B cell (primary cell): ENCODE measurements around the gene CHN1. TPM values are rescaled to one million over a fixed set of nuclear protein-coding genes. Genes with fewer than 3 reads are reported as not detected.

Source experiments
- ATAC-seq: fragments of 200-7000 bp; cut with Tn5 transposase; one replicate; pipeline ENCODE4 v1.10.0; 2021; ENCODE audit warnings: low read depth, mild to moderate bottlenecking, moderate number of reproducible peaks, moderate library complexity
- CTCF ChIA-PET: fragments of 350-600 bp; sonication (Branson Sonifier 250); formaldehyde crosslinking; loops from one replicate; lab custom pipeline; 2021; ENCODE audit warnings: antibody characterized with exemption, inconsistent platforms; lab: Charles Lee
- POLR2A ChIA-PET: fragments of 350-600 bp; sonication (Branson Sonifier 250); formaldehyde crosslinking; loops from one replicate; lab custom pipeline; 2021; ENCODE audit warnings: antibody characterized with exemption; lab: Charles Lee
- DNase-seq: peaks from one replicate; pipeline ENCODE4 v3.0.0; 2013
- H2AFZ ChIP-seq: 2 replicates; pipeline ENCODE4 v1.6.1; 2012; ENCODE audit warnings: mild to moderate bottlenecking, low read depth, low read length; ENCODE audit not compliant: insufficient read depth, poor library complexity, severe bottlenecking
- H3K27ac ChIP-seq, 2 donors: 1 replicate in 1 of 2; 2 replicates in 1 of 2; pipeline ENCODE4 v1.5.1; 2012 to 2013; ENCODE audit warnings: low read length in 2 of 2, mild to moderate bottlenecking in 2 of 2, moderate library complexity in 1 of 2
- H3K27me3 ChIP-seq, 4 experiments: fragments of 200-600 bp in 1 of 4; sonication (generic) in 1 of 4; replicated peaks in 1 of 4; 1 replicate in 2 of 4; 2 replicates in 2 of 4; pipeline versions ENCODE4 v1.6.1 to v1.7.0; 2013 to 2016; ENCODE audit warnings: low read length in 3 of 4, mild to moderate bottlenecking in 2 of 4, mixed read lengths in 1 of 4, moderate library complexity in 1 of 4; ENCODE audit not compliant: insufficient read depth in 4 of 4, control insufficient read depth in 3 of 4; ENCODE audit errors: control extremely low read depth in 1 of 4
- H3K36me3 ChIP-seq, 2 experiments: replicated peaks in 1 of 2; 1 replicate in 1 of 2; 2 replicates in 1 of 2; pipeline versions ENCODE4 v1.6.1 to v1.7.1; 2013; ENCODE audit warnings: low read length in 1 of 2; ENCODE audit not compliant: insufficient read depth in 2 of 2, control insufficient read depth in 1 of 2; ENCODE audit errors: control extremely low read depth in 1 of 2, extremely low read depth in 1 of 2
- H3K4me1 ChIP-seq, 2 donors: fragments of 200-600 bp in 1 of 2; sonication (generic) in 1 of 2; 1 replicate in 1 of 2; 2 replicates in 1 of 2; pipeline versions ENCODE4 v1.5.1 to v1.6.1; 2013 to 2017; ENCODE audit warnings: low read length in 2 of 2; ENCODE audit not compliant: control insufficient read depth in 2 of 2, insufficient read depth in 2 of 2
- H3K4me2 ChIP-seq: replicated peaks from 2 replicates; pipeline ENCODE3; 2012; ENCODE audit warnings: mild to moderate bottlenecking, low read depth, low read length; ENCODE audit not compliant: poor library complexity, severe bottlenecking
- H3K4me3 ChIP-seq, 5 experiments: fragments of 200-600 bp in 1 of 5; sonication (generic) in 1 of 5; 1 replicate in 3 of 5; 2 replicates in 2 of 5; pipeline versions ENCODE4 v1.5.1 to v1.7.0; 2011 to 2016; ENCODE audit warnings: low read length in 4 of 5, mild to moderate bottlenecking in 4 of 5, low read depth in 2 of 5, control low read depth in 1 of 5, moderate library complexity in 1 of 5; ENCODE audit not compliant: insufficient read depth in 1 of 5; ENCODE audit errors: control extremely low read depth in 1 of 5, extremely low read depth in 1 of 5
- H3K79me2 ChIP-seq: fragments of 200-600 bp; sonication (generic); one replicate; pipeline ENCODE4 v1.6.0; 2016; ENCODE audit warnings: low read length; ENCODE audit not compliant: control insufficient read depth, insufficient read depth
- H3K9ac ChIP-seq: fragments of 200-600 bp; sonication (generic); 2 replicates; pipeline ENCODE4 v1.6.1; 2017; ENCODE audit warnings: mild to moderate bottlenecking, low read length, moderate library complexity
- H3K9me3 ChIP-seq, 3 donors: one replicate each; pipeline versions ENCODE4 v1.6.1 to v1.7.1; 2013; ENCODE audit warnings: low read length in 2 of 3; ENCODE audit not compliant: control insufficient read depth in 2 of 3, insufficient read depth in 1 of 3; ENCODE audit errors: control extremely low read depth in 1 of 3
- H4K20me1 ChIP-seq: 2 replicates; pipeline ENCODE4 v1.6.0; 2012; ENCODE audit warnings: mild to moderate bottlenecking, low read length; ENCODE audit not compliant: insufficient read depth, control insufficient read depth, poor library complexity, severe bottlenecking
- H3K27ac Mint-ChIP-seq: one replicate; pipeline ENCODE4 v1.8.0; 2021; ENCODE audit warnings: mixed read lengths
- H3K27me3 Mint-ChIP-seq: one replicate; pipeline ENCODE4 v1.8.0; 2021; ENCODE audit warnings: mixed read lengths
- H3K4me1 Mint-ChIP-seq: one replicate; pipeline ENCODE4 v1.8.0; 2021; ENCODE audit warnings: mixed read lengths
- H3K4me3 Mint-ChIP-seq: one replicate; pipeline ENCODE4 v1.8.0; 2021; ENCODE audit warnings: mixed read lengths
- H3K9me3 Mint-ChIP-seq: one replicate; pipeline ENCODE4 v1.8.0; 2022; ENCODE audit warnings: mixed read lengths; ENCODE audit not compliant: insufficient read depth
- CTCF ChIP-seq: fragments of 200-600 bp; IDR thresholded peaks from one replicate; pipeline ENCODE4 v1.8.0; 2022; ENCODE audit warnings: antibody characterized with exemption, mild to moderate bottlenecking
- EZH2 ChIP-seq: IDR thresholded peaks from 2 replicates; pipeline ENCODE4 v1.6.1; 2012; ENCODE audit warnings: borderline replicate concordance, low read depth, mild to moderate bottlenecking, moderate library complexity, low read length; ENCODE audit not compliant: insufficient read depth, poor library complexity, severe bottlenecking
- WGBS: methylation state at CpG from one replicate; pipeline ENCODE4 v1.1.5; 2013; ENCODE audit warnings: missing lambda C conversion rate; ENCODE audit not compliant: insufficient coverage; 5-methylcytosine and 5-hydroxymethylcytosine counted together
- intact Hi-C: fragments of 100-400 bp; cut with micrococcal nuclease; formaldehyde crosslinking; loops from one replicate; pipeline ENCODE4 v1.10.0; 2022
- polyA plus RNA-seq: library from polyadenylated mRNA; depleted of rRNA; stranded (reverse); fragments of >200 nt; gene quantifications from 2 replicates; pipeline ENCODE4 v1.2.3, GENCODE V29; 2012
- total RNA-seq, 2 donors: library from RNA; stranded (reverse); fragments of 120-200 nt in 1 of 2; gene quantifications; 1 replicate in 1 of 2; 2 replicates in 1 of 2; pipeline versions ENCODE4 v1.2.3 to v1.2.4, GENCODE V29; 2013 to 2022

CHN1 gene
- total and polyA plus RNA-seq, 2 donors (not counting 1 experiment from before 2014, with no cell fraction given) = 0.79 to 1.4 TPM

- Mint-ChIP-seq H3K9me3 (no peaks in the 10 kb centered on the region), H3K27me3 (peaks cover 56% of the 10 kb centered on the region), H3K4me3 (peak overlapping the region; percentile 84), H3K27ac (no peak overlapping the region), H3K4me1 (peaks cover 12% of the 10 kb centered on the region)
- intact Hi-C loops = no loop called here
- ATAC-seq (peak; percentile 15), DNase-seq (no peak)
- WGBS = 2% methylated on average over 32 of the region's 32 CpGs
- H3K27ac ChIP-seq = no peak overlapping the region
- peak overlapping the region; percentile 92 for H3K4me2 ChIP-seq
- ChIA-PET CTCF (interaction anchor here (1.2 kb wide), 1 partner anchor 256 kb away, joined by 4 read pairs; no protein-coding TSS in a partner anchor), POLR2A (no interaction called here)
- peak overlapping the region; percentile 68 for H3K9ac ChIP-seq
- H3K36me3 ChIP-seq = no peaks in the 10 kb centered on the region
- H3K4me1 ChIP-seq = peaks cover 7 to 11% of the 10 kb centered on the region in 2 donors
- no peak for TF ChIP-seq EZH2
- TF ChIP-seq CTCF = no peak
- H3K27me3 ChIP-seq = peaks cover 0 to 42% (median 36%) of the 10 kb centered on the region in 4 experiments
- no peaks in the 10 kb centered on the region for H3K9me3 ChIP-seq
- H3K4me3 ChIP-seq = peak overlapping the region in 4 of 5 experiments; percentile 33 to 71 (median 53)
- no peaks in the 10 kb centered on the region for H4K20me1 ChIP-seq
- H2AFZ ChIP-seq = peak overlapping the region; percentile 82
- no peaks in the 10 kb centered on the region for H3K79me2 ChIP-seq
These were observed 526 bp downstream of the CHN1 start for GRCh38 chr2:175004730-175004979.

GRCh38 chr2:175003875-175004729 is 1.1 kb downstream of the CHN1 start:
- CTCF ChIA-PET = interaction anchor here (0.6 to 1.5 kb wide), 3 partner anchors 34 to 255 kb away, joined by 3 to 5 read pairs (median 4); no protein-coding TSS in a partner anchor
- no peaks in the 10 kb centered on the region for H3K9me3 Mint-ChIP-seq
- no peaks in the 10 kb centered on the region for H3K9me3 ChIP-seq
- H3K27ac Mint-ChIP-seq = no peak overlapping the region
- peak overlapping the region; percentile 84 for H3K4me3 Mint-ChIP-seq
- WGBS = 2% methylated on average over 10 of the region's 16 CpGs
- H3K36me3 ChIP-seq = no peaks in the 10 kb centered on the region
- no peaks in the 10 kb centered on the region for H3K79me2 ChIP-seq
- DNase-seq = peak; percentile 16
- no peak overlapping the region for H2AFZ ChIP-seq
- TF ChIP-seq EZH2 (no peak), CTCF (no peak)
- peak overlapping the region in 1 of 5 experiments; percentile 4 for H3K4me3 ChIP-seq
- peaks cover 12% of the 10 kb centered on the region for H3K4me1 Mint-ChIP-seq
- H3K27me3 ChIP-seq = peaks cover 0 to 42% (median 36%) of the 10 kb centered on the region in 4 experiments
- no peak overlapping the region for H3K27ac ChIP-seq
- H3K9ac ChIP-seq = no peak overlapping the region
- H3K27me3 Mint-ChIP-seq = peaks cover 55% of the 10 kb centered on the region
- intact Hi-C loops = no loop called here
- no peak for ATAC-seq
- H3K4me2 ChIP-seq = peak overlapping the region; percentile 92
- POLR2A ChIA-PET = no interaction called here
- H3K4me1 ChIP-seq = peaks cover 7 to 11% of the 10 kb centered on the region in 2 donors
- no peaks in the 10 kb centered on the region for H4K20me1 ChIP-seq
